B cell (primary cell): ENCODE data around the gene ARFGAP3. TPM values are rescaled to one million over a fixed set of nuclear protein-coding genes. Genes with fewer than 3 reads are reported as not detected.

Source experiments
- ATAC-seq: fragments of 200-7000 bp; cut with Tn5 transposase; one replicate; pipeline ENCODE4 v1.10.0; 2021; ENCODE audit warnings: low read depth, mild to moderate bottlenecking, moderate number of reproducible peaks, moderate library complexity
- CTCF ChIA-PET: fragments of 350-600 bp; sonication (Branson Sonifier 250); formaldehyde crosslinking; loops from one replicate; lab custom pipeline; 2021; ENCODE audit warnings: antibody characterized with exemption, inconsistent platforms; lab: Charles Lee
- POLR2A ChIA-PET: fragments of 350-600 bp; sonication (Branson Sonifier 250); formaldehyde crosslinking; loops from one replicate; lab custom pipeline; 2021; ENCODE audit warnings: antibody characterized with exemption; lab: Charles Lee
- DNase-seq: peaks from one replicate; pipeline ENCODE4 v3.0.0; 2013
- H2AFZ ChIP-seq: 2 replicates; pipeline ENCODE4 v1.6.1; 2012; ENCODE audit warnings: mild to moderate bottlenecking, low read depth, low read length; ENCODE audit not compliant: insufficient read depth, poor library complexity, severe bottlenecking
- H3K27ac ChIP-seq, 2 donors: 1 replicate in 1 of 2; 2 replicates in 1 of 2; pipeline ENCODE4 v1.5.1; 2012 to 2013; ENCODE audit warnings: low read length in 2 of 2, mild to moderate bottlenecking in 2 of 2, moderate library complexity in 1 of 2
- H3K27me3 ChIP-seq, 4 experiments: fragments of 200-600 bp in 1 of 4; sonication (generic) in 1 of 4; replicated peaks in 1 of 4; 1 replicate in 2 of 4; 2 replicates in 2 of 4; pipeline versions ENCODE4 v1.6.1 to v1.7.0; 2013 to 2016; ENCODE audit warnings: low read length in 3 of 4, mild to moderate bottlenecking in 2 of 4, mixed read lengths in 1 of 4, moderate library complexity in 1 of 4; ENCODE audit not compliant: insufficient read depth in 4 of 4, control insufficient read depth in 3 of 4; ENCODE audit errors: control extremely low read depth in 1 of 4
- H3K36me3 ChIP-seq, 2 experiments: replicated peaks in 1 of 2; 1 replicate in 1 of 2; 2 replicates in 1 of 2; pipeline versions ENCODE4 v1.6.1 to v1.7.1; 2013; ENCODE audit warnings: low read length in 1 of 2; ENCODE audit not compliant: insufficient read depth in 2 of 2, control insufficient read depth in 1 of 2; ENCODE audit errors: control extremely low read depth in 1 of 2, extremely low read depth in 1 of 2
- H3K4me1 ChIP-seq, 2 donors: fragments of 200-600 bp in 1 of 2; sonication (generic) in 1 of 2; 1 replicate in 1 of 2; 2 replicates in 1 of 2; pipeline versions ENCODE4 v1.5.1 to v1.6.1; 2013 to 2017; ENCODE audit warnings: low read length in 2 of 2; ENCODE audit not compliant: control insufficient read depth in 2 of 2, insufficient read depth in 2 of 2
- H3K4me2 ChIP-seq: replicated peaks from 2 replicates; pipeline ENCODE3; 2012; ENCODE audit warnings: mild to moderate bottlenecking, low read depth, low read length; ENCODE audit not compliant: poor library complexity, severe bottlenecking
- H3K4me3 ChIP-seq, 5 experiments: fragments of 200-600 bp in 1 of 5; sonication (generic) in 1 of 5; 1 replicate in 3 of 5; 2 replicates in 2 of 5; pipeline versions ENCODE4 v1.5.1 to v1.7.0; 2011 to 2016; ENCODE audit warnings: low read length in 4 of 5, mild to moderate bottlenecking in 4 of 5, low read depth in 2 of 5, control low read depth in 1 of 5, moderate library complexity in 1 of 5; ENCODE audit not compliant: insufficient read depth in 1 of 5; ENCODE audit errors: control extremely low read depth in 1 of 5, extremely low read depth in 1 of 5
- H3K79me2 ChIP-seq: fragments of 200-600 bp; sonication (generic); one replicate; pipeline ENCODE4 v1.6.0; 2016; ENCODE audit warnings: low read length; ENCODE audit not compliant: control insufficient read depth, insufficient read depth
- H3K9ac ChIP-seq: fragments of 200-600 bp; sonication (generic); 2 replicates; pipeline ENCODE4 v1.6.1; 2017; ENCODE audit warnings: mild to moderate bottlenecking, low read length, moderate library complexity
- H3K9me3 ChIP-seq, 3 donors: one replicate each; pipeline versions ENCODE4 v1.6.1 to v1.7.1; 2013; ENCODE audit warnings: low read length in 2 of 3; ENCODE audit not compliant: control insufficient read depth in 2 of 3, insufficient read depth in 1 of 3; ENCODE audit errors: control extremely low read depth in 1 of 3
- H4K20me1 ChIP-seq: 2 replicates; pipeline ENCODE4 v1.6.0; 2012; ENCODE audit warnings: mild to moderate bottlenecking, low read length; ENCODE audit not compliant: insufficient read depth, control insufficient read depth, poor library complexity, severe bottlenecking
- H3K27ac Mint-ChIP-seq: one replicate; pipeline ENCODE4 v1.8.0; 2021; ENCODE audit warnings: mixed read lengths
- H3K27me3 Mint-ChIP-seq: one replicate; pipeline ENCODE4 v1.8.0; 2021; ENCODE audit warnings: mixed read lengths
- H3K4me1 Mint-ChIP-seq: one replicate; pipeline ENCODE4 v1.8.0; 2021; ENCODE audit warnings: mixed read lengths
- H3K4me3 Mint-ChIP-seq: one replicate; pipeline ENCODE4 v1.8.0; 2021; ENCODE audit warnings: mixed read lengths
- H3K9me3 Mint-ChIP-seq: one replicate; pipeline ENCODE4 v1.8.0; 2022; ENCODE audit warnings: mixed read lengths; ENCODE audit not compliant: insufficient read depth
- EZH2 ChIP-seq: IDR thresholded peaks from 2 replicates; pipeline ENCODE4 v1.6.1; 2012; ENCODE audit warnings: borderline replicate concordance, low read depth, mild to moderate bottlenecking, moderate library complexity, low read length; ENCODE audit not compliant: insufficient read depth, poor library complexity, severe bottlenecking
- WGBS: methylation state at CpG from one replicate; pipeline ENCODE4 v1.1.5; 2013; ENCODE audit warnings: missing lambda C conversion rate; ENCODE audit not compliant: insufficient coverage; 5-methylcytosine and 5-hydroxymethylcytosine counted together
- intact Hi-C: fragments of 100-400 bp; cut with micrococcal nuclease; formaldehyde crosslinking; loops from one replicate; pipeline ENCODE4 v1.10.0; 2022
- polyA plus RNA-seq: library from polyadenylated mRNA; depleted of rRNA; stranded (reverse); fragments of >200 nt; gene quantifications from 2 replicates; pipeline ENCODE4 v1.2.3, GENCODE V29; 2012
- total RNA-seq, 2 donors: library from RNA; stranded (reverse); fragments of 120-200 nt in 1 of 2; gene quantifications; 1 replicate in 1 of 2; 2 replicates in 1 of 2; pipeline versions ENCODE4 v1.2.3 to v1.2.4, GENCODE V29; 2013 to 2022
- TF ChIP-seq, protein P1 (sequence below): fragments of 200-600 bp; IDR thresholded peaks from one replicate; pipeline ENCODE4 v1.8.0; 2022; ENCODE audit warnings: antibody characterized with exemption, mild to moderate bottlenecking

Gene ARFGAP3
- total and polyA plus RNA-seq, 2 donors (not counting 1 experiment from before 2014, with no cell fraction given): 10.7 to 33.2 TPM

DNA sequence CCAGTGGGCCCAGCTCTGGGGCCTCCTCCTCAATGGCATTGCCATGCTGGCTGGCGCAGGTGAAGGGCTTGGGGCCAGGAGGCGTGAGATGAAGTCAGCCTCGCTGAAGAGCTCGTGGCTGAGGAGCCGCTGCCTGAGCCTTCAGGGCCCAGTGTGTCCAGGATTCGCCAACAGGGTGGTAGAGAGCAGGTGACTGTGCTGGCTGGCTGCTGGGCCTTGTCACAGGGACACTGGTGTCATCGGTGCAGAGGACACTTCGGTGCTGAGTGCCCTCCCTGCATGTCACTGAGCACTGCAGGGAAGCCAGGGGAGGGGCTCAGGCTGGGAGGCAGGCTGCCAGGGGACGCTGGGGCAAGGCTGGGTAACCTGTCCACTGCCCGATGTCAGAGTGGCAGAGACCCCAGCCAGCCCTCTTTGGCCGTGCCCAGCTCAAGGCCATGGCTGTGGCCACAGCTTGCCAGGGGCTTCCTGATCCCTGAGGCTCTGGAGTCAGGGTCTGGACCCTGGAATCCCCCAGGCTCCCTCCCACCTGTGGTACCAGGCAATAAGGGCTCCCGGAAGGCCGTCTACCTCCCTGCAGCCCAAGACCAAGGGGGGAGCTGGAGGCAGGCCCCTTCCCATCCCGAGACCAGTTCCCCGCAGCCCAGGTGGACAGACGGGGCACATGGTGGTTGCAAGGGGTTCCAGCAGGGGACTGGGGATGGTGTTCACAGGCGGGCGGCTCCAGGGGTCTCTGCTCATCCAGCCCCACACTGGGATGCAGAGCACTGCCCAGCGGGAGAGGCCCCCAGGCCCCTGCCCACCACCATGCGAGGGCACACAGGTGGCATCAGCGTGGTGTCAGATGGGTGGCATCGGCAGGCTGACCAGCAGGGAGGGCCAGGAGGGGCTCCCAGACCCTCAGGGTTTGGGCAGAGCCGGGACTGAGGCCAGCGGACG lies 63.9 kb downstream of the ARFGAP3 start:
- Histone ChIP-seq H3K79me2 (no peaks in the 10 kb centered on the region), H3K4me3 (no peak overlapping the region), H3K36me3 (no peaks in the 10 kb centered on the region), H3K9me3 (no peaks in the 10 kb centered on the region), H4K20me1 (no peaks in the 10 kb centered on the region), H3K27me3 (no peaks in the 10 kb centered on the region), H3K9ac (no peak overlapping the region), H3K4me1 (no peaks in the 10 kb centered on the region), H3K4me2 (no peak overlapping the region), H3K27ac (no peak overlapping the region), H2AFZ (no peak overlapping the region)
- CTCF ChIA-PET: no interaction called here
- DNase-seq: no peak
- 94% methylated on average over 25 of the region's 25 CpGs for WGBS
- POLR2A ChIA-PET: interaction anchor here (0.6 kb wide), 1 partner anchor 69 kb away, joined by 3 read pairs; no protein-coding TSS in a partner anchor
- Mint-ChIP-seq H3K27ac (no peak overlapping the region), H3K27me3 (no peaks in the 10 kb centered on the region), H3K9me3 (no peaks in the 10 kb centered on the region), H3K4me1 (no peaks in the 10 kb centered on the region), H3K4me3 (no peak overlapping the region)
- TF ChIP-seq, protein P1, sequence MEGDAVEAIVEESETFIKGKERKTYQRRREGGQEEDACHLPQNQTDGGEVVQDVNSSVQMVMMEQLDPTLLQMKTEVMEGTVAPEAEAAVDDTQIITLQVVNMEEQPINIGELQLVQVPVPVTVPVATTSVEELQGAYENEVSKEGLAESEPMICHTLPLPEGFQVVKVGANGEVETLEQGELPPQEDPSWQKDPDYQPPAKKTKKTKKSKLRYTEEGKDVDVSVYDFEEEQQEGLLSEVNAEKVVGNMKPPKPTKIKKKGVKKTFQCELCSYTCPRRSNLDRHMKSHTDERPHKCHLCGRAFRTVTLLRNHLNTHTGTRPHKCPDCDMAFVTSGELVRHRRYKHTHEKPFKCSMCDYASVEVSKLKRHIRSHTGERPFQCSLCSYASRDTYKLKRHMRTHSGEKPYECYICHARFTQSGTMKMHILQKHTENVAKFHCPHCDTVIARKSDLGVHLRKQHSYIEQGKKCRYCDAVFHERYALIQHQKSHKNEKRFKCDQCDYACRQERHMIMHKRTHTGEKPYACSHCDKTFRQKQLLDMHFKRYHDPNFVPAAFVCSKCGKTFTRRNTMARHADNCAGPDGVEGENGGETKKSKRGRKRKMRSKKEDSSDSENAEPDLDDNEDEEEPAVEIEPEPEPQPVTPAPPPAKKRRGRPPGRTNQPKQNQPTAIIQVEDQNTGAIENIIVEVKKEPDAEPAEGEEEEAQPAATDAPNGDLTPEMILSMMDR: no peak
- TF ChIP-seq EZH2: no peak
- no peak for ATAC-seq
- intact Hi-C loops: no loop called here

- Histone ChIP-seq H3K27ac (no peak overlapping the region), H4K20me1 (no peaks in the 10 kb centered on the region), H3K79me2 (no peaks in the 10 kb centered on the region), H2AFZ (no peak overlapping the region), H3K36me3 (no peaks in the 10 kb centered on the region), H3K4me1 (no peaks in the 10 kb centered on the region), H3K9ac (no peak overlapping the region), H3K27me3 (no peaks in the 10 kb centered on the region), H3K4me3 (no peak overlapping the region), H3K9me3 (no peaks in the 10 kb centered on the region), H3K4me2 (no peak overlapping the region)
- POLR2A ChIA-PET: no interaction called here
- no peaks in the 10 kb centered on the region for H3K9me3 Mint-ChIP-seq
- CTCF ChIA-PET: no interaction called here
- 90% methylated on average over 13 of the region's 13 CpGs for WGBS
- no peak overlapping the region for H3K4me3 Mint-ChIP-seq
- ATAC-seq (no peak), DNase-seq (no peak)
- no peak overlapping the region for H3K27ac Mint-ChIP-seq
- intact Hi-C loops: no loop called here
- TF ChIP-seq, protein P1: no peak
- no peak for TF ChIP-seq EZH2
- no peaks in the 10 kb centered on the region for H3K4me1 Mint-ChIP-seq
- H3K27me3 Mint-ChIP-seq: peaks cover 3% of the 10 kb centered on the region
Measured at GRCh38 chr22:42792453-42792908, 64.6 kb downstream of the ARFGAP3 start.
